ENCODE data around the gene HOGA1.
"Not testable (repeated sequence)": the region's sequence is repeated elsewhere in the genome, so short reads cannot be mapped to it uniquely, and the experiment has no call there.

HOGA1 gene

DNA sequence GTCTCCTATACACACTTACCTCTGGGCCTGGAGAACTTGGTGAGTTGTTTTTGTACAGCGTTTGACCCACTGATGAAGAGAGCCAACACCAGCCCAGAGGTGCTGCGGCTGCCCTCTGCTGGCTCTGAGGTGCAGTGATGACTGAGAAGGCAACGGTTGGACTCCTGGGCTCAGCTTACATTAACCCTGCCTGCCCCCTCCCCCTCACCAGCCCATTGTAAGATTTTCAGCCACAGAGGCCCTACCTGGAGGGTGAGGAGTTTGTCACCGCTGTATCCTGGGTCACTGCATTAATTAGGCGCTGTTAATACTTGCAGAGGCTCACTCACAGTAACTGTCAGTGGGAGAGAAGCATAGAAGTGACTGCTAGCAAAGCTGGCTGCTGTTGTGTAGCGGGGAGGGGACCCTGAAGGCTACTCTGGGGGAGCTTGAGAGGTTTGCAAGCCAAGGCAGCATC is 30.6 kb upstream of the HOGA1 start:
- peak overlapping the region; percentile 60 for H3K27ac ChIP-seq
- POLR2A ChIA-PET (ENCODE audit: low non-redundant PET) = no interaction called here
- peak; percentile 77 for DNase-seq (ENCODE audit: low spot score)
- CTCF ChIA-PET = interaction anchor here (0.5 to 3.0 kb wide), 23 partner anchors 8 to 97 kb away, joined by 3 to 30 read pairs (median 4); partner anchors contain the start of gene ANKRD2
- TF ChIP-seq, protein P1, sequence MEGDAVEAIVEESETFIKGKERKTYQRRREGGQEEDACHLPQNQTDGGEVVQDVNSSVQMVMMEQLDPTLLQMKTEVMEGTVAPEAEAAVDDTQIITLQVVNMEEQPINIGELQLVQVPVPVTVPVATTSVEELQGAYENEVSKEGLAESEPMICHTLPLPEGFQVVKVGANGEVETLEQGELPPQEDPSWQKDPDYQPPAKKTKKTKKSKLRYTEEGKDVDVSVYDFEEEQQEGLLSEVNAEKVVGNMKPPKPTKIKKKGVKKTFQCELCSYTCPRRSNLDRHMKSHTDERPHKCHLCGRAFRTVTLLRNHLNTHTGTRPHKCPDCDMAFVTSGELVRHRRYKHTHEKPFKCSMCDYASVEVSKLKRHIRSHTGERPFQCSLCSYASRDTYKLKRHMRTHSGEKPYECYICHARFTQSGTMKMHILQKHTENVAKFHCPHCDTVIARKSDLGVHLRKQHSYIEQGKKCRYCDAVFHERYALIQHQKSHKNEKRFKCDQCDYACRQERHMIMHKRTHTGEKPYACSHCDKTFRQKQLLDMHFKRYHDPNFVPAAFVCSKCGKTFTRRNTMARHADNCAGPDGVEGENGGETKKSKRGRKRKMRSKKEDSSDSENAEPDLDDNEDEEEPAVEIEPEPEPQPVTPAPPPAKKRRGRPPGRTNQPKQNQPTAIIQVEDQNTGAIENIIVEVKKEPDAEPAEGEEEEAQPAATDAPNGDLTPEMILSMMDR (conservative IDR thresholded peaks at IDR 0.05; ENCODE audit: low read depth) = peak; percentile 91

- DNase-seq (ENCODE audit: low spot score); POLR2A ChIA-PET (ENCODE audit: low non-redundant PET); H3K27ac ChIP-seq: not testable (repeated sequence)
- CTCF ChIA-PET = interaction anchor here (0.8 to 3.0 kb wide), 15 partner anchors 9 to 90 kb away, joined by 3 to 30 read pairs (median 4); partner anchors contain the start of gene ANKRD2
These were observed 29.9 kb upstream of the HOGA1 start for GRCh38 chr10:97554336-97554735.

DNA sequence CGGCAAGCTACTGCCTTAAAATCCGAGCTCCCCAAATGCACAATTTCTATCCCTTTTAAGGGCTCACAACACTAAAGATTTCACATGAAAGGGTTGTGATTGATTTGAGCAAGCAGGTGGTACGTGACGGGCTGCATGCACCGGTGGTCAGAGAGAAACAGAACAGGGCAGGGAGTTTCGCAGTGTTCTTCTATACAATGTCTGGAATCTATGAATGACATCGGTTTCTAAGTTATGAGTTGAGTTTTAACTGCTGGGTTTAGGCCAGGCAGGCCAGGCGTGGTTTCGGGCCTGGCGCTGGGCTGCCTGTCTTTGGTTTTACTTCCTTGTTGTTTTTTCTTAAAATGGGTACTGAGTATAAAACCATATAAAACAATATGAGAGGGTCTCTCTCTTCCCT is 28.6 kb upstream of the HOGA1 start:
- DNase-seq (ENCODE audit: low spot score); H3K27ac ChIP-seq; POLR2A ChIA-PET (ENCODE audit: low non-redundant PET): not testable (repeated sequence)
- CTCF ChIA-PET = interaction anchor here (0.6 to 3.0 kb wide), 3 partner anchors 16 to 57 kb away, joined by 3 to 30 read pairs (median 9); partner anchors contain the start of gene ANKRD2

GRCh38 chr10:97560731-97561381 is 23.3 kb upstream of the HOGA1 start:
- CTCF ChIA-PET = interaction anchor here (0.6 kb wide), 1 partner anchor 60 kb away, joined by 3 read pairs; no protein-coding TSS in a partner anchor
- POLR2A ChIA-PET (ENCODE audit: low non-redundant PET); DNase-seq (ENCODE audit: low spot score): not testable (repeated sequence)
- H3K27ac ChIP-seq = 0 out of 2 replicates have a peak overlapping the region, but pooled peaks have one; percentile 26

DNA sequence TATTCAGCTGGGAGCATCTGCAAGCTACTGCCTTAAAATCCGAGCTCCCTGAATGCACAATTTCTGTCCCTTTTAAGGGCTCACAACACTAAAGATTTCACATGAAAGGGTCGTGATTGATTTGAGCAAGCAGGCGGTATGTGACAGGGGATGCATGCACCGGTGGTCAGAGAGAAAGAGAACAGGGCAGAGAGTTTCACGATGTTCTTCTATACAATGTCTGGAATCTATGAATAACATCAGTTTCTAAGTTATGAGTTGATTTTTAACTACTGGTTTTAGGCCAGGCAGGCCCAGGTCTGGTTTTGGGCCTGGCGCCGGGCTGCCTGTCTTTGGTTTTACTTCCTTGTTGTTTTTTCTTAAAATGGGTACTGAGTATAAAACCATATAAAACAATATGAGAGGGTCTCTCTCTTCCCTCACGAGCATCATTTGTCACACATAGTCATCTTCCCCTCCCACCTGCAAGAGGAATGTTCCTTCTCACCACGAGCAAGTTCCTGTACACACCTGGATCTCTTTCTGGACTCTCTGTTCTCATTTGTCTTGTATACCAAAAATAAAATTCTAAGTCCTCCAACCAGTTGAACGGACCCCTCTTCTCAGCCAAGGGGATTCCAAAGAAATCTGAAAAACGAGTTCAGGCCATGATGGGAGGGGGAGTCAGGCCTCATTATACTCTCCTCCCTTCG is 22.7 kb upstream of the HOGA1 start:
- CTCF ChIA-PET = not testable (repeated sequence)

DNA sequence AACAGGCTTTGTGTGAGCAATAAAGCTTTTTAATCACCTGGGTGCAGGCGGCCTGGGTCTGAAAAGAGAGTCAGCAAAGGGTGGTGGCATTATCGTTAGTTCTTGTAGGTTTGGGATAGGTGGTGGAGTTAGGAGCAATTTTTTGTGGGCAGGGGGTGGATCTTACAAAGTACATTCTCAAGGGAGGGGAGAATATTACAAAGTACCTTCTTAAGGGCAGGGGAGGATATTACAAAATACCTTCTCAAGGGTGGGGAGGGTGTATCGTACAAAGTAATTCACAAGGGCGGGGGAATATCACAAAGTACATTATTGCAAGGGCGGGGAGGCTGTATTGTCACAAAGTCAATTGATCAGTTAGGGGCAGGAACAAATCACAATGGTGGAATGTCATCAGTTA is 21.9 kb upstream of the HOGA1 start:
- H3K27ac ChIP-seq; DNase-seq (ENCODE audit: low spot score); CTCF ChIA-PET; POLR2A ChIA-PET (ENCODE audit: low non-redundant PET): not testable (repeated sequence)

More for the DNA sequence above, 22.7 kb upstream of the HOGA1 start:
- DNase-seq (ENCODE audit: low spot score); POLR2A ChIA-PET (ENCODE audit: low non-redundant PET): not testable (repeated sequence)
- 0 out of 2 replicates have a peak overlapping the region, but pooled peaks have one; percentile 26 for H3K27ac ChIP-seq

- ChIA-PET POLR2A (ENCODE audit: low non-redundant PET) (no interaction called here), CTCF (no interaction called here)
- no peak for DNase-seq (ENCODE audit: low spot score)
- no peak overlapping the region for H3K27ac ChIP-seq
- TF ChIP-seq, protein P1 (conservative IDR thresholded peaks at IDR 0.05; ENCODE audit: low read depth) = no peak
These were observed 20.9 kb upstream of the HOGA1 start for GRCh38 chr10:97563337-97563736.

DNA sequence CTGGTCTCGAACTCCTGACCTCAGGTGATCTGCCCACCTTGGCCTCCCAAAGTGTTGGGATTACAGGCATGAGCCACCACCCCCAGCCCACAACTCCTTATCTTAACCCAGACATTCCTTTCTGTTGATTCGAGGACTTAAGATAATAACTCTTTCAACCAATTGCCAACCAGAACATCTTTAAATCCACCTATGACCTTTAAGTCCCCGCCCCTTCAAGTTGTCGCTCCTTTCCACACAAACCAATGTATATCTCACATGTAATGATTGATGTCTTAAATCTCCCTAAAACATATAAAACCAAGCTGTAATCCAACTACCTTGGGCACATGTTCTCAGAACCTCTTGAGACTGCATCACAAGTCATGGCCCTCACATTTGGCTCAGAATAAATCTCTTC is 19.4 kb upstream of the HOGA1 start:
- H3K27ac ChIP-seq = no peak overlapping the region
- TF ChIP-seq, protein P1 (conservative IDR thresholded peaks at IDR 0.05; ENCODE audit: low read depth) = no peak
- ChIA-PET POLR2A (ENCODE audit: low non-redundant PET) (no interaction called here), CTCF (no interaction called here)
- no peak for DNase-seq (ENCODE audit: low spot score)

DNA sequence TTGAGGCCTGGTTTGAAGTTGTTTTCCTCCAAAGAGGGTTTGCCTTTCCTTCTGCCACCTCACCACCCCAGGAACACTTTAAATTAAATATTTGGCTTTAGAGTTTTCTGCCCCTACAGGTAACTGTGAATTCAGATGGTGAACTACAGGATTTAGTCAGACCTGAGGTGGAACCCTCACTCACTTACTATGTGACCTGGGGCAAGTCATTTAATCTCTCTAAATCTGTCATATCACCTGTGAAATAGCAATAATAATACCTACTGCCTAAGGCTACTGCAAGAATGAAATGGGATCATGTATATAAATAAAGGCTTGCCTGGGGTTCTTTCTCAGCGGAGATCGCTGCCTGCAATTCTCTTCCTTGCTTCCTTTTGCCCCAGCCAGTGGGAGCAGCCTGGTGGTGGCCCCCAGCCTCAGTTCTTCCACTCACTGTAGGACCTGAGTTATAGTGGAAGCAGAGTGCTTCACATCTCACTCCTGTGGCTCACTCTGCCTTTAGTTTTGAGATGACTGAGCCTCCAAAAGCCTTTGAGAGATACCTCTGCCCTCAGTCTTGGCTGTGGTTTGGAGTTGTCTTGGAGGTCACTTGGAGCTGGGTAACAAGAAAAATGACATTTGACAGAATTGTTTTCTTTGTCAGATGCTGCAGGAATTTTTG is 17.7 kb upstream of the HOGA1 start:
- no peak for DNase-seq (ENCODE audit: low spot score)
- TF ChIP-seq, protein P1 (conservative IDR thresholded peaks at IDR 0.05; ENCODE audit: low read depth) = no peak
- H3K27ac ChIP-seq = no peak overlapping the region
- ChIA-PET CTCF (interaction anchor here (0.7 kb wide), 1 partner anchor 51 kb away, joined by 4 read pairs; no protein-coding TSS in a partner anchor), POLR2A (ENCODE audit: low non-redundant PET) (no interaction called here)

Data from RWPE1 (cell line).